Breast epithelium (tissue), 3 donors: ENCODE data around the gene GABPB1.

Experiments used
- CTCF ChIP-seq, 3 donors: fragments of 450-650 bp; IDR thresholded peaks; one replicate each; pipeline ENCODE4 v1.5.1; 2016 to 2017; ENCODE audit warnings: antibody characterized with exemption in 3 of 3, mild to moderate bottlenecking in 3 of 3, moderate library complexity in 3 of 3
- POLR2A ChIP-seq: fragments of 450-650 bp; IDR thresholded peaks from one replicate; pipeline ENCODE4 v1.6.1; 2016; ENCODE audit warnings: antibody characterized with exemption, mild to moderate bottlenecking, moderate library complexity

GRCh38 chr15:50335251-50335650, 19.7 kb downstream of the GABPB1 start:
- TF ChIP-seq CTCF (IDR thresholded peaks at IDR 0.05): no peak
- TF ChIP-seq POLR2A: no peak
